Psoas muscle (tissue), 8 donors: ENCODE data around the gene SIM2. TPM values are rescaled to one million over a fixed set of nuclear protein-coding genes. Genes with fewer than 3 reads are reported as not detected.
A peak's percentile ranks its signal among the peaks of the same experiment; 100 is the strongest.

Experiments
- ATAC-seq, 4 donors: fragments of 200-7000 bp; cut with Tn5 transposase; one replicate each; pipeline ENCODE4 v1.9.1; 2020; ENCODE audit warnings: moderate library complexity in 3 of 4, mild to moderate bottlenecking in 2 of 4
- DNase-seq, 2 donors: peaks; one replicate each; pipeline ENCODE4 v3.0.0-alpha.2; 2020
- H3K27ac ChIP-seq: fragments of 200-600 bp; one replicate; pipeline ENCODE4 v1.8.0; 2022
- H3K27me3 ChIP-seq, 3 donors: fragments of 200-600 bp in 1 of 3; one replicate each; pipeline versions ENCODE4 v1.6.1 to v1.8.0; 2013 to 2022; ENCODE audit warnings: low read length in 2 of 3, mild to moderate bottlenecking in 2 of 3, moderate library complexity in 1 of 3; ENCODE audit not compliant: insufficient read depth in 3 of 3
- H3K36me3 ChIP-seq, 2 donors: fragments of 200-600 bp in 1 of 2; one replicate each; pipeline versions ENCODE4 v1.6.1 to v1.8.0; 2013 to 2022; ENCODE audit warnings: low read depth in 1 of 2, mild to moderate bottlenecking in 1 of 2, moderate library complexity in 1 of 2; ENCODE audit not compliant: insufficient read depth in 1 of 2
- H3K4me1 ChIP-seq: fragments of 200-600 bp; one replicate; pipeline ENCODE4 v1.8.0; 2022
- H3K4me3 ChIP-seq: fragments of 200-600 bp; one replicate; pipeline ENCODE4 v1.8.0; 2022; ENCODE audit warnings: mild to moderate bottlenecking
- H3K9me3 ChIP-seq: fragments of 200-600 bp; one replicate; pipeline ENCODE4 v1.8.0; 2022
- whole genome bisulfite sequencing, 3 donors: extraction: QIAGEN DNeasy Blood & Tissue Kit; methylation state at CpG; one replicate each; pipeline versions ENCODE4 v1.1.6 to v1.1.7; 2013; 5-methylcytosine and 5-hydroxymethylcytosine counted together
- intact Hi-C, 2 donors: fragments of 100-400 bp; cut with DNase I; formaldehyde crosslinking; loops; one replicate each; pipeline versions ENCODE4 v1.11.0 to v1.14.2; 2022
- polyA plus RNA-seq, 3 donors: library from polyadenylated mRNA; stranded (reverse); fragments of 200-250 nt; gene quantifications; one replicate each; pipeline ENCODE4 v1.2.3, GENCODE V29; 2013
- total RNA-seq, 4 donors: library from RNA; stranded (reverse); fragmentation: NEBNext Ultra II Directional in 2 of 4; extraction: Animal tissue kit (Norgen Biotek cat#: 25700) in 2 of 4; gene quantifications; one replicate each; pipeline versions ENCODE4 v1.2.1 to v1.2.4, GENCODE V29; 2021 to 2023
- TF ChIP-seq, protein P1 (sequence below): fragments of 200-600 bp; IDR thresholded peaks from one replicate; pipeline ENCODE4 v1.8.0; 2022; ENCODE audit warnings: antibody characterized with exemption
- donor health status: healthy with polysubstance abuse.
- donor health status: DM: no; HTN: no; CAD: no; lungs with moderate emphysema.
- donor health status: Bipolar disorder and iron deficiency.
- donor health status: healthy.
- donor health status: DM: yes; HTN: yes; CAD: no.
- donor health status: DM: no; HTN: no; CAD: no.
- donor health status: DM: no; HTN: no; CAD: no.
- donor health status: DM: yes; HTN: yes; CAD: no.

The SIM2 gene
- total and polyA plus RNA-seq, 7 donors: 0.06 to 3.0 (median 0.14) TPM

DNA sequence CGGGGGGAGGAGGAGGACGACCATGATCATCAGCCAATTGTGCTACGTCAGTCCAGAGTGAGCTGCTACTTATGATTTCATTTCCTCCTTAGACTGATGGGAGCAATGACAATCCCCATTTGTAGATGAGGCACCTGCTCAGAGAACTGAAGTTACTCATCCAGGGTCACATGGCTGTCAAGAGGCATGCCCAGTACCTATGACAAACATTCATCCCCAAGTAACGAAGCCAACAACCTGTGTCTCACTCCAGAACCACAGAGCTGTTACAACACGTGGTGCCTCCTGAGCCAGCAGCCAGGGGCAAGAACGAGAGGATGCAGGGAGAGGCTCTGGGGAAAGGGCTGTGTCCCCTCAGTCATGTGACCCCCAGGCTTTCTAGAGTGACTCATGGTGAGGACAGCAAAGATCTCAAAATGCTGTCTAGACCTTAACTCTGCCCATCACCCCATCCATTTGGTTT lies 93.6 kb downstream of the SIM2 start:
- WGBS, 3 donors: 24 to 44% (median 32%) methylated on average over 6 of the region's 6 CpGs
- ATAC-seq: peak; percentile 96 to 97 (median 96)
- Histone ChIP-seq H3K9me3 (peaks cover 8% of the 10 kb centered on the region), H3K4me3 (no peak overlapping the region), H3K36me3 (no peaks in the 10 kb centered on the region), H3K27ac (peak overlapping the region; percentile 59), H3K4me1 (no peaks in the 10 kb centered on the region), H3K27me3 (no peaks in the 10 kb centered on the region)
- TF ChIP-seq, protein P1, sequence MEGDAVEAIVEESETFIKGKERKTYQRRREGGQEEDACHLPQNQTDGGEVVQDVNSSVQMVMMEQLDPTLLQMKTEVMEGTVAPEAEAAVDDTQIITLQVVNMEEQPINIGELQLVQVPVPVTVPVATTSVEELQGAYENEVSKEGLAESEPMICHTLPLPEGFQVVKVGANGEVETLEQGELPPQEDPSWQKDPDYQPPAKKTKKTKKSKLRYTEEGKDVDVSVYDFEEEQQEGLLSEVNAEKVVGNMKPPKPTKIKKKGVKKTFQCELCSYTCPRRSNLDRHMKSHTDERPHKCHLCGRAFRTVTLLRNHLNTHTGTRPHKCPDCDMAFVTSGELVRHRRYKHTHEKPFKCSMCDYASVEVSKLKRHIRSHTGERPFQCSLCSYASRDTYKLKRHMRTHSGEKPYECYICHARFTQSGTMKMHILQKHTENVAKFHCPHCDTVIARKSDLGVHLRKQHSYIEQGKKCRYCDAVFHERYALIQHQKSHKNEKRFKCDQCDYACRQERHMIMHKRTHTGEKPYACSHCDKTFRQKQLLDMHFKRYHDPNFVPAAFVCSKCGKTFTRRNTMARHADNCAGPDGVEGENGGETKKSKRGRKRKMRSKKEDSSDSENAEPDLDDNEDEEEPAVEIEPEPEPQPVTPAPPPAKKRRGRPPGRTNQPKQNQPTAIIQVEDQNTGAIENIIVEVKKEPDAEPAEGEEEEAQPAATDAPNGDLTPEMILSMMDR: no peak
- DNase-seq: peak; percentile 26 to 59
- intact Hi-C loops: no loop called here

DNA sequence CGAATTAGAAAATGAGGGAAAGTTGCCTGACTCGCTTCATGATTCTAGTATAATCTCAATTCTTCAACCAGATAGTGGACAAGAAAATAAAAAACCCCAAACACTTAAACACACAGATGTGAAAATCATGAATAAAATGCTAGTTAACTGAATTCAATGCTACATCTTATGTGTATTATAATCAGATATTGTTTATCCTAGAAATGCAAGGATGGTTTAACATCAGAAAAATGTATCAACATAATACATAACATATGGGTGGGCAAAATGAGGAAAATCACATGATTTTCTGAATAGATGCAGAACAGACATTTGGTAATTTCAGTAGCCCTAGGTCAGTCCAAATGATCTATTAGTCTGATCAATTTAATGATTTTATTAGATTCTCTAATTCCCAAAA lies 97.2 kb downstream of the SIM2 start:
- 94 to 97% (median 96%) methylated on average over 2 of the region's 2 CpGs for WGBS, 3 donors
- TF ChIP-seq, protein P1: no peak
- intact Hi-C loops: no loop called here
- DNase-seq (no peak), ATAC-seq (no peak)
- Histone ChIP-seq H3K27ac (no peak overlapping the region), H3K36me3 (no peaks in the 10 kb centered on the region), H3K4me3 (no peak overlapping the region), H3K27me3 (no peaks in the 10 kb centered on the region), H3K4me1 (no peaks in the 10 kb centered on the region), H3K9me3 (peaks cover 8% of the 10 kb centered on the region)

DNA sequence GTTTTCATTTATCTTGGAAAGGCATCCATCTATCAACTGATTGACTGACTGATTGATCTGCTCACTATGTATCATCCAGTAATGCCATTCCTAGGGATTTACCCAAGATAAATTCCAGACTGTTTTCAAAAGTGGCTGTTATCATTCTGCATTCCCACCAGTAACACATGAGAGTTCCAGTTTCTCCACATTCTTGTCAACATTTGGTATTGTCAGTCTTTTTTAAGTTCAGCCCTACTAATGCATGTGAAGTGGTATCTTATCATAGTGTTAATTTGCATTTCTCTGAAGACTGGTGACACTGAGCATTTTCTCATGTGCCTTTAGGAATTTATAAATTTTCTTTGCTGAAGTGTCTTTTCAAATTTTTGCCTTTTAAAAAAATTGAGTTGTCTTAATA lies 99.6 kb downstream of the SIM2 start:
- ATAC-seq (no peak), DNase-seq (no peak)
- peaks cover 8% of the 10 kb centered on the region for H3K9me3 ChIP-seq
- no peaks in the 10 kb centered on the region for H3K36me3 ChIP-seq
- no peak overlapping the region for H3K27ac ChIP-seq
- intact Hi-C loops: no loop called here
- TF ChIP-seq, protein P1: no peak
- H3K27me3 ChIP-seq: no peaks in the 10 kb centered on the region
- H3K4me1 ChIP-seq: no peaks in the 10 kb centered on the region
- no peak overlapping the region for H3K4me3 ChIP-seq

Other genes starting within 250 kb of the SIM2 start
- not detected for gene CLDN14, start 219.0 kb upstream of the SIM2 start, total RNA-seq
- under 1 TPM; 0.04 to 0.31 (median 0.07) TPM for gene CLDN14, start 219.0 kb upstream of the SIM2 start, polyA plus RNA-seq